HG03066 (cell line): ENCODE measurements around the gene RASSF3.

Source experiments
- ATAC-seq: cut with Tn5 transposase; IDR thresholded peaks from one replicate; pipeline ENCODE4 v1.9.1; 2021; ENCODE audit warnings: low read depth; ENCODE audit not compliant: unreplicated experiment

Gene RASSF3

DNA sequence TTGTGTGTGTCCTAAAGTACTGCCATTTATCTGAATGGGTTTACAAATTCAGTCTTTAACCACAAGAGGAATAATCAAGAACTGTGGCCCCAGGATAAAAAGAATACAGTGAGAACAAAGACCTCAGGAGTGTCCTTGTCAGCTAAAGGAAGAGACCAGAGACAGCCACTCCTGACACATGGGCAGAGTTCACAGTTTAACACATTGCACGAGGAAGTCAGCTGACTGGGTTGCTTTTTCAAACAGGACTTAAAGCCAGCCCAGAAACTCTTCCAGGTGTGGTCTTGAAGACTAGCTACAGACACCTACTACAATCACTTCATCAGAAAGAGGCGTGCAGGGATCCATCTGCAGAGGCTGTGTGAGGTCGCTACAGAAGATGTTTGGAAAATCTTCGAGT, 106.1 kb downstream of the RASSF3 start:
- ATAC-seq = no peak

GRCh38 chr12:64716839-64717455, 106.7 kb downstream of the RASSF3 start:
- ATAC-seq = no peak

DNA sequence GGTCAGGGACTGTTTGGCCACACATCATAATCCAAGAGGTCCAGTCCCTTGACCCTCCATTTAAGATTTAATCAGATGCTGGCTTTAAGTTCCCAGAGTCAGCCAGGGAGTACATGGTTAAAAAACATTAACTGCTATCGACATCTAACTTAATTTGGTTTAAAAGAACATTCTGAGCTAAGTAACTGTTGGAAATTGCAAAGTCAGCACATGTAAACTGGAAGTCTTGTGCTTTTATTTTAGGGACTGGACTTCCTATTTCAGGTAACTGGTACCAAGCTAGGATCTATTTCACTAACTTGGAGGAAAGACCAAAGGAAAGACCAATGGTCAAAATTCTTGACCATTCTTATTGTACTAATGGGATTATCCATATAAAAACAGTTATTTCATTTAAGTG, 108.4 kb downstream of the RASSF3 start:
- ATAC-seq = no peak

GRCh38 chr12:64720884-64721283, 110.6 kb downstream of the RASSF3 start:
- ATAC-seq = no peak

- no peak for ATAC-seq
Observed at GRCh38 chr12:64722835-64723234, 112.5 kb downstream of the RASSF3 start.

- ATAC-seq = no peak
Observed at GRCh38 chr12:64723630-64724029, 113.3 kb downstream of the RASSF3 start.

- no peak for ATAC-seq
Observed at GRCh38 chr12:64724201-64724745, 114.0 kb downstream of the RASSF3 start.

DNA sequence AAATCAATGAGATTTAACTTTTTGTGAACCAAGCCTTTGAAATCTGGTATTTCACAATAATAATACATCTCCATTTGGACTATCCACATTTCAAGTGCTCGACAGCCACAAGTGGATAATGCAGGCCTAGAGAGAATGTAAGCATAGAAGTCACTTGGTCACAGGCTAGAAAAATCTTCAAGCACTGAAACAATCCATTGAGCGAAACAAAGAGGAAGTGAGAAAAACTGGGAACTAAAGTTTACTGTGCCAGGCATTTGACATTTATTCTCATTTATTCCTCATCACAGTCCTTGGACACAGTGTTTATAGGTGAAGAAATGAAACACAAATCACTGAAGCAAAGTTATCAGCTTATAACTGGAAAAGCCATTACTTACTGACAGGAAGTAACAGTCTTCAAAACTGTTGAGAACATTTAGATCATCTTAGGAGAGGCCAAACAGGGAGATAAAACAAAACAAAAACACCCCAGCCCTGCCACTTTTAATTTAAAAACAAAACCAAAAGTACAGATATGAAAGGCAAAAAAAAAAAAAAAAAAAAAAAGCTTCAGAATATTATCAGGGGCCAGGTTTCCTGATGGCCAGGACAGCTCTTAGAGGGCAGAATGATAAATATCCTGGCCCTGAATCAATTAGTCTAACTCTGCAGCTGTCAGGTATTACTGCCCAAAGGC, 119.8 kb downstream of the RASSF3 start:
- no peak for ATAC-seq

- ATAC-seq = no peak
Observed at GRCh38 chr12:64730588-64730969, 120.3 kb downstream of the RASSF3 start.

DNA sequence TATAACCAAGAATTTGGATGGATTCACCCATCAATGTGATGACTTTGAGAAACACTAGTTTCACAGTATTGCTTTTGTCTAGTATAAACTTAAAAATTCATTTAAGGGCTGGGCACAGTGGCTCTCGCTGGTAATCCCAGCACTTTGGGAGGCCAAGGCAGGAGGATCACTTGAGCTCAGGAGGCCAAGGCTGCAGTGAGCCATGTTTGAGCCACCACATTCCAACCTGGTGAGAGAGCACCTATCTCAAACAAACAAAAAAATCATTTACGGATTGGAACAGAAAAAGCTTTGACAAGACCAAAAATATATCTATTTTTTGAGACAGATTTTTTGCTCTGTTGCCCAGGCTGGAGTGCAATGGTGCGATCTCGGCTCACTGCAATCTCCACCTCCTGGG, 121.4 kb downstream of the RASSF3 start:
- no peak for ATAC-seq

GRCh38 chr12:64733857-64734256, 123.6 kb downstream of the RASSF3 start:
- no peak for ATAC-seq

GRCh38 chr12:64735442-64735841, 125.1 kb downstream of the RASSF3 start:
- no peak for ATAC-seq

DNA sequence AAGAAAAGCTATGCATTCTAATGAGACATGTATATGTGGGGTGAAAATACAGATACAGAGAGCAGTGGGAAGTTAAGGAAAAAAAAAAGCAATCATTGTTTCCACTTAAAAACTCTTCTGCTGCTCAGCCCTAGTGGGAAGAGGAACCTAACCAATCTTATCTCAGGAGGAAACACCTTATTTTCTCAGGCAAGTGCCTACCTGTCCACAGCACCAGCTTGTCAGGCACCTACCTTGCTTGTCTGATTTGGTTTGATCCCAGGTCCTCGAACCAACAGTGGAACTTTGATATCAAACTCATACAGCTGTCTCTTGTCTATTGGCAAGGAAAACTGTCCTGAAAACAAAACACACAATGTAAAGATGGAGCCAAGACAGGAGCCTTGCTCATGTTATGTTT, 126.5 kb downstream of the RASSF3 start:
- ATAC-seq = no peak

GRCh38 chr12:64737539-64737938, 127.2 kb downstream of the RASSF3 start:
- no peak for ATAC-seq

GRCh38 chr12:64739778-64740177, 129.5 kb downstream of the RASSF3 start:
- ATAC-seq = no peak

DNA sequence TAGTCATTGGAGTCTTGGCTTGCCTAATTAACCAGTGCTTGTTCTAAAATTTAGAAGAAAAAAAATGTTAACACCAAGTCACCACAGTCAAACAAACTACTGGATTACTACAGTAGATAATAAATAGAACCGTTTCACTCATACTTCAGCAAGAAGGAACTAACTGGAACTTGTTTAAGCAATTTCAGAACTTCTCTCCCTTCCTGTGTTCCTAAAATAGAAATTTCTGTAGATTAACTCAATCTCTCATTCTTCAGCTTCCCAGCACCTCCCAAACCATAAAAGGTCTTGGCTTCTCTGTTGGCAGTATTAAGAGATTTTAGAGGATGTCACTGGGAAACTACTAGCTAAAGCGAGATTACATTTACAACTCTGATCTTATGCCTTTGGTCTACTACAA, 130.4 kb downstream of the RASSF3 start:
- ATAC-seq = no peak

DNA sequence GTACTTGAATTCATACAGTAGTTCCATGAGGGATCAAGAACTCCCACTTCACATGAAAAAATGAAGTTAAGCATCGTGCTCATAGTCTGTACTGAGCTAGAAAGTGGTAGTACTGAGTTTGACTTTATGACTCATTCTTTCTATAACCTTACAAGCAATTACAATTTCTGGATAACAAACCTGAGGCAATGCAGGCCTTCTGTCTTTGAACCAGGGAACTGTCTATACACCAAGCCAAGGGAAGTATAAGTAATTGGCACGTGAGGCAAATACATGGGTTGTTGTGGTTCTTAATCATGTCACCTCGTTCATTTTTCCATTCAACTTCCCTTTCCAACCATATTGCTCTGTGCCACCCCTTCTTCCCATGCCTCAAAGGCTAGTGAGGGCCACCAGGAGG, 132.1 kb downstream of the RASSF3 start:
- no peak for ATAC-seq

DNA sequence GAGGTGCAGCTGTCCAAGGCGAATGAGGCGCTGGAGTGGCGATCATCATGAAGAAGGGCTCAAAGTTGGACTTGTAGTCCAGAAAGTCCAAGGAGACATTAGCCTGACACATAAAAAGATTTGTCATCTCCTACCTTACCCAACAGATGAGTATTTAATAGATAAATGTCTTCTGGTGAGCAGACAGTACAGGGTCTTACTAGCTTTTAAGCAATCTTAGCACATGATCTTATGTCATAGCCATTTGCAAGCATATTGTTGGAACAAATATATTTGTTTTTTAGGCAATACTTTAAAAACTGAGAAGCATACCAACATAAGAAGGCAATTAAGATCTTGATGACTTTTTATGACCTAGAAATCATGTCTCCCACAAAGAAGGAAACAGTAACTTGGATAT, 132.9 kb downstream of the RASSF3 start:
- no peak for ATAC-seq

GRCh38 chr12:64744422-64745258, 134.3 kb downstream of the RASSF3 start:
- no peak for ATAC-seq

GRCh38 chr12:64745259-64745807, 135.0 kb downstream of the RASSF3 start:
- ATAC-seq = no peak

DNA sequence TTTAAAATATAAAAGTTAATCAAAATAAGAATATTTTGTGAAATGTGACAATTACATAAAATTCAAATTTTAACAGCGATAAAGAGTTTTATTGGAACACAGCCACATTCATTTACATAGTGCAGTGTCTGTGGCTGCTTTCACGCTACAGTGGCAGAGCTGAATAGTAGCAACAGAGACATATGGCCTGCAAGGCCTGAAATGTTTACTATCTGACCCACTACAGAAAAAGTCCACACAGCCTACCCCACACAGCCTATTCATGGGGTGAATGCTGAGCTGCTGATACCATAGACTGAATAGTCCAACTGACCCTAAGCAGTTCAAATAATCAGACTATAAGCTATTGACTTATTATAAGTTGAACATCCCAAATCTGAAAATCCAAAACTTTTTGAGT, 135.7 kb downstream of the RASSF3 start:
- ATAC-seq = no peak
